ENCODE data around the gene MTF2. TPM values are rescaled to one million over a fixed set of nuclear protein-coding genes. Genes with fewer than 3 reads are reported as not detected.

The MTF2 gene
- total RNA-seq, 1 donor from 2014 or later: 16.7 TPM

DNA sequence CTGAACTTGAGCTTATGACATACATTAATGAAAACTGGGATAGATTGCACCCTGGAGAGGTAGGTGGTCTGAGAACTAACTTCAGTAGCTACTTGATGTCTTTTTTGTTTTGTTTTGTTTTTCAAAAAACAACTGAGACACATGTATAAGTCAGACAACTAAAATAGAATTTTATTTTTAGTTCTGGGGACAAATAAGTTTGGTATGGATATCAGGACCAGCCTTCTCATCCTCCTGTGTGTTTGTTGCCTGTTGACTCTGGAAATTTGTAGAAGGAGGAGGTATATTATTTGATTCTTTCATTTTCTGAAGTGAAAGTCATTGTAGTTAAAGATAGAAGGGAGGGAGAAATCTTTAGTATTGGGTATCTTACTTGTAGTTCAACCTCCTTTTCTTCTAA is 41.5 kb downstream of the MTF2 start:
- no peaks in the 10 kb centered on the region for H3K4me1 ChIP-seq

GRCh38 chr1:93123201-93123783 is 44.2 kb downstream of the MTF2 start:
- Histone ChIP-seq H3K4me3 (no peak overlapping the region), H3K27me3 (no peaks in the 10 kb centered on the region), H3K36me3 (peaks cover 0 to 34% of the 10 kb centered on the region in 2 donors), H3K27ac (no peak overlapping the region), H3K4me1 (no peaks in the 10 kb centered on the region), H3K9me3 (no peaks in the 10 kb centered on the region)
- intact Hi-C loops (cut with DNase I): no loop called here
- DNase-seq (ENCODE audit: extremely low spot score in 2 of 2): no peak
- TF ChIP-seq POLR2A (IDR thresholded peaks at IDR 0.05) (no peak), POLR2AphosphoS5 (IDR thresholded peaks at IDR 0.05; ENCODE audit: insufficient read depth in 1 of 2, low read depth in 1 of 2) (no peak)

More for the DNA sequence above, 41.5 kb downstream of the MTF2 start:
- Histone ChIP-seq H3K27ac (no peak overlapping the region), H3K9me3 (no peaks in the 10 kb centered on the region), H3K36me3 (peaks cover 0 to 37% of the 10 kb centered on the region in 2 donors), H3K27me3 (no peaks in the 10 kb centered on the region), H3K4me3 (no peak overlapping the region)
- no peak for DNase-seq (ENCODE audit: extremely low spot score in 2 of 2)
- intact Hi-C loops (cut with DNase I): no loop called here
- TF ChIP-seq CTCF (IDR thresholded peaks at IDR 0.05): no peak
- TF ChIP-seq POLR2A (IDR thresholded peaks at IDR 0.05): no peak
- no peak for TF ChIP-seq POLR2AphosphoS5 (IDR thresholded peaks at IDR 0.05; ENCODE audit: insufficient read depth in 1 of 2, low read depth in 1 of 2)

GRCh38 chr1:93124556-93125355 is 45.7 kb downstream of the MTF2 start:
- intact Hi-C loops (cut with DNase I): no loop called here
- no peak for TF ChIP-seq CTCF (IDR thresholded peaks at IDR 0.05)
- TF ChIP-seq POLR2A (IDR thresholded peaks at IDR 0.05): no peak
- TF ChIP-seq POLR2AphosphoS5 (IDR thresholded peaks at IDR 0.05; ENCODE audit: insufficient read depth in 1 of 2, low read depth in 1 of 2): no peak
- H3K4me1 ChIP-seq: no peaks in the 10 kb centered on the region

GRCh38 chr1:93129507-93130099 is 50.5 kb downstream of the MTF2 start:
- Histone ChIP-seq H3K9me3 (no peaks in the 10 kb centered on the region), H3K36me3 (peaks cover 0 to 15% of the 10 kb centered on the region in 2 donors), H3K27me3 (no peaks in the 10 kb centered on the region), H3K4me3 (no peak overlapping the region), H3K27ac (no peak overlapping the region), H3K4me1 (no peaks in the 10 kb centered on the region)
- no peak for DNase-seq (ENCODE audit: extremely low spot score in 2 of 2)
- intact Hi-C loops (cut with DNase I): no loop called here
- TF ChIP-seq CTCF (IDR thresholded peaks at IDR 0.05) (no peak), POLR2AphosphoS5 (IDR thresholded peaks at IDR 0.05; ENCODE audit: insufficient read depth in 1 of 2, low read depth in 1 of 2) (no peak), POLR2A (IDR thresholded peaks at IDR 0.05) (no peak)

More at GRCh38 chr1:93124556-93125355, 45.7 kb downstream of the MTF2 start:
- no peak overlapping the region for H3K27ac ChIP-seq
- no peaks in the 10 kb centered on the region for H3K27me3 ChIP-seq
- H3K4me3 ChIP-seq: no peak overlapping the region
- no peak for DNase-seq (ENCODE audit: extremely low spot score in 2 of 2)
- no peaks in the 10 kb centered on the region for H3K9me3 ChIP-seq
- H3K36me3 ChIP-seq: peaks cover 0 to 23% of the 10 kb centered on the region in 2 donors

- Histone ChIP-seq H3K27me3 (no peaks in the 10 kb centered on the region), H3K4me1 (no peaks in the 10 kb centered on the region), H3K36me3 (peaks cover 0 to 20% of the 10 kb centered on the region in 2 donors), H3K9me3 (no peaks in the 10 kb centered on the region), H3K4me3 (no peak overlapping the region), H3K27ac (no peak overlapping the region)
- no peak for DNase-seq (ENCODE audit: extremely low spot score in 2 of 2)
- intact Hi-C loops (cut with DNase I): no loop called here
- no peak for TF ChIP-seq POLR2A (IDR thresholded peaks at IDR 0.05)
Measured at GRCh38 chr1:93132638-93133037, 53.6 kb downstream of the MTF2 start.
